HEK293 (cell line): ENCODE measurements around the gene KCTD19.

Source experiments
- CTCF ChIP-seq: fragments of 450-650 bp; formaldehyde crosslinking; IDR thresholded peaks from 2 replicates; pipeline ENCODE4 v1.5.1; 2016; ENCODE audit warnings: missing biosample characterization, missing genetic modification characterization
- GLIS1 ChIP-seq: fragments of 450-650 bp; formaldehyde crosslinking; IDR thresholded peaks from 2 replicates; pipeline ENCODE4 v1.5.1; 2016; ENCODE audit warnings: missing biosample characterization, missing genetic modification characterization
- KLF10 ChIP-seq: fragments of 450-650 bp; IDR thresholded peaks from 2 replicates; pipeline ENCODE4 v1.5.1; 2018; ENCODE audit warnings: missing biosample characterization, mild to moderate bottlenecking, missing genetic modification characterization
- PATZ1 ChIP-seq: fragments of 450-650 bp; formaldehyde crosslinking; IDR thresholded peaks from 2 replicates; pipeline ENCODE4 v1.5.1; 2016; ENCODE audit warnings: missing biosample characterization, missing genetic modification characterization
- WT1 ChIP-seq: fragments of 450-650 bp; formaldehyde crosslinking; IDR thresholded peaks from 2 replicates; pipeline ENCODE4 v1.5.1; 2016; ENCODE audit warnings: missing biosample characterization, missing genetic modification characterization
- YY1 ChIP-seq: fragments of 450-650 bp; formaldehyde crosslinking; IDR thresholded peaks from 2 replicates; pipeline ENCODE4 v1.5.1; 2018; ENCODE audit warnings: missing biosample characterization, missing genetic modification characterization
- ZBTB44 ChIP-seq: fragments of 450-650 bp; IDR thresholded peaks from 2 replicates; pipeline ENCODE4 v1.5.1; 2018; ENCODE audit warnings: missing biosample characterization, mild to moderate bottlenecking, missing genetic modification characterization
- ZBTB49 ChIP-seq: fragments of 450-650 bp; formaldehyde crosslinking; IDR thresholded peaks from 2 replicates; pipeline ENCODE4 v1.5.1; 2016; ENCODE audit warnings: missing biosample characterization, missing genetic modification characterization, low read depth
- ZNF239 ChIP-seq: fragments of 450-650 bp; formaldehyde crosslinking; IDR thresholded peaks from 2 replicates; pipeline ENCODE4 v1.5.1; 2016; ENCODE audit warnings: missing biosample characterization, missing genetic modification characterization
- ZNF350 ChIP-seq: fragments of 450-650 bp; formaldehyde crosslinking; IDR thresholded peaks from 2 replicates; pipeline ENCODE4 v1.5.0; 2017; ENCODE audit warnings: missing biosample characterization, mild to moderate bottlenecking, missing genetic modification characterization
- ZNF391 ChIP-seq: fragments of 450-650 bp; formaldehyde crosslinking; IDR thresholded peaks from 2 replicates; pipeline ENCODE4 v1.5.1; 2016; ENCODE audit warnings: low read depth, missing biosample characterization, missing genetic modification characterization, borderline replicate concordance
- ZNF580 ChIP-seq: fragments of 450-650 bp; formaldehyde crosslinking; IDR thresholded peaks from 2 replicates; pipeline ENCODE4 v1.5.1; 2016; ENCODE audit warnings: missing biosample characterization, missing genetic modification characterization
- ZNF777 ChIP-seq: fragments of 450-650 bp; formaldehyde crosslinking; IDR thresholded peaks from 2 replicates; pipeline ENCODE4 v1.5.1; 2017; ENCODE audit warnings: missing biosample characterization, missing genetic modification characterization, borderline replicate concordance

- TF ChIP-seq WT1 (tag by site-specific recombination), result no peak
- no peak for TF ChIP-seq ZBTB49 (tag by site-specific recombination)
- no peak for TF ChIP-seq YY1 (tag by site-specific recombination)
- no peak for TF ChIP-seq CTCF (tag by site-specific recombination)
- no peak for TF ChIP-seq PATZ1
- no peak for TF ChIP-seq ZBTB44 (tag by site-specific recombination)
- TF ChIP-seq ZNF350 (tag by site-specific recombination), result no peak
- TF ChIP-seq KLF10, result no peak
- no peak for TF ChIP-seq ZNF391 (tag by site-specific recombination)
- TF ChIP-seq ZNF580 (tag by site-specific recombination), result no peak
- TF ChIP-seq GLIS1 (tag by site-specific recombination), result no peak
- no peak for TF ChIP-seq ZNF239 (tag by site-specific recombination)
- no peak for TF ChIP-seq ZNF777 (tag by site-specific recombination)
Observed at GRCh38 chr16:67257486-67258160, 68.9 kb downstream of the KCTD19 start.
